SU-DHL-6 (cell line): ENCODE results near the gene GRM7.

Source experiments
- H2AFZ ChIP-seq: fragments of 200-600 bp; sonication (generic); 2 replicates; pipeline ENCODE4 v1.6.1; 2014; ENCODE audit warnings: low read depth, mild to moderate bottlenecking, moderate library complexity, mixed read lengths, antibody characterized with exemption, low read length; ENCODE audit not compliant: severe bottlenecking
- H3F3A ChIP-seq: fragments of 200-600 bp; shearing (Covaris generic); 2 replicates; pipeline ENCODE4 v1.6.0; 2016; ENCODE audit warnings: antibody characterized with exemption, mild to moderate bottlenecking; ENCODE audit not compliant: insufficient read depth
- H3K27ac ChIP-seq: fragments of 200-600 bp; sonication (generic); 2 replicates; pipeline ENCODE4 v1.5.1; 2016; ENCODE audit warnings: low read depth, mild to moderate bottlenecking, low read length, moderate library complexity, mixed read lengths
- H3K27me3 ChIP-seq: fragments of 200-600 bp; sonication (generic), shearing (Covaris generic); 2 replicates; pipeline ENCODE4 v1.6.0; 2014; ENCODE audit warnings: mild to moderate bottlenecking, low read length
- H3K36me3 ChIP-seq: fragments of 200-600 bp; sonication (generic); 2 replicates; pipeline ENCODE4 v1.6.1; 2014; ENCODE audit warnings: mild to moderate bottlenecking, low read length, mixed read lengths
- H3K4me2 ChIP-seq: fragments of 300-600, 200-600 bp; shearing (Covaris generic), sonication (generic); 2 replicates; pipeline ENCODE4 v1.6.0; 2014; ENCODE audit warnings: low read length, low read depth, mild to moderate bottlenecking; ENCODE audit not compliant: poor library complexity, severe bottlenecking
- H3K4me3 ChIP-seq: fragments of 200-600 bp; sonication (generic); 2 replicates; pipeline ENCODE4 v1.5.1; 2014; ENCODE audit warnings: antibody characterized with exemption, low read length, mild to moderate bottlenecking, mixed read lengths; ENCODE audit not compliant: insufficient read depth, poor library complexity, severe bottlenecking
- H3K79me2 ChIP-seq: fragments of 200-600 bp; sonication (generic); 2 replicates; pipeline ENCODE4 v1.6.1; 2014; ENCODE audit warnings: mild to moderate bottlenecking, low read length, moderate library complexity; ENCODE audit not compliant: insufficient read depth
- H3K9ac ChIP-seq: fragments of 200-600 bp; sonication (generic); 2 replicates; pipeline ENCODE4 v1.7.0; 2014; ENCODE audit warnings: mild to moderate bottlenecking, low read length
- H3K9me2 ChIP-seq: fragments of 200-600 bp; sonication (generic); replicated peaks from 2 replicates; pipeline ENCODE4 v1.6.1; 2014; ENCODE audit warnings: low read length; ENCODE audit not compliant: insufficient read depth
- H3K9me3 ChIP-seq: fragments of 200-600 bp; sonication (generic); 2 replicates; pipeline ENCODE4 v1.6.1; 2014; ENCODE audit warnings: low read length, mixed read lengths; ENCODE audit not compliant: insufficient read depth
- H4K20me1 ChIP-seq: fragments of 200-600 bp; sonication (generic); 2 replicates; pipeline ENCODE4 v1.6.1; 2014; ENCODE audit warnings: low read depth, mild to moderate bottlenecking, antibody characterized with exemption, low read length, moderate library complexity, mixed read lengths
- CTCF ChIP-seq: fragments of 200-600 bp; sonication (generic); IDR thresholded peaks from one replicate; pipeline ENCODE4 v1.5.1; 2017; ENCODE audit warnings: antibody characterized with exemption, mild to moderate bottlenecking, low read length, moderate library complexity; ENCODE audit not compliant: insufficient read depth, poor library complexity, severe bottlenecking
- EZH2phosphoT487 ChIP-seq: fragments of 200-600 bp; sonication (generic), shearing (Covaris generic); conservative IDR thresholded peaks from 2 replicates; pipeline ENCODE4 v1.6.1; 2018; ENCODE audit warnings: mild to moderate bottlenecking, antibody characterized with exemption, low read length, moderate library complexity, mixed read lengths

GRM7 gene

GRCh38 chr3:7607676-7608075, 746.8 kb downstream of the GRM7 start:
- Histone ChIP-seq H3K27ac (no peak overlapping the region), H3K4me3 (no peak overlapping the region), H3F3A (no peaks in the 10 kb centered on the region), H3K9ac (no peak overlapping the region), H3K36me3 (no peaks in the 10 kb centered on the region), H3K9me2 (no peaks in the 10 kb centered on the region), H4K20me1 (no peaks in the 10 kb centered on the region), H3K9me3 (no peaks in the 10 kb centered on the region), H3K4me2 (no peak overlapping the region), H2AFZ (no peak overlapping the region), H3K27me3 (no peaks in the 10 kb centered on the region), H3K79me2 (no peaks in the 10 kb centered on the region)
- TF ChIP-seq CTCF (no peak), EZH2phosphoT487 (no peak)

GRCh38 chr3:7610634-7611033, 749.7 kb downstream of the GRM7 start:
- TF ChIP-seq EZH2phosphoT487 (no peak), CTCF (no peak)
- H3K36me3 ChIP-seq, result no peaks in the 10 kb centered on the region
- H3F3A ChIP-seq, result no peaks in the 10 kb centered on the region
- H3K9me2 ChIP-seq, result no peaks in the 10 kb centered on the region
- H3K27ac ChIP-seq, result no peak overlapping the region
- H3K4me3 ChIP-seq, result no peak overlapping the region
- no peak overlapping the region for H3K4me2 ChIP-seq
- H3K9me3 ChIP-seq, result no peaks in the 10 kb centered on the region
- no peaks in the 10 kb centered on the region for H3K27me3 ChIP-seq
- H4K20me1 ChIP-seq, result no peaks in the 10 kb centered on the region
- no peak overlapping the region for H2AFZ ChIP-seq
- no peaks in the 10 kb centered on the region for H3K79me2 ChIP-seq
- no peak overlapping the region for H3K9ac ChIP-seq

- Histone ChIP-seq H3F3A (no peaks in the 10 kb centered on the region), H3K36me3 (no peaks in the 10 kb centered on the region), H3K9me3 (no peaks in the 10 kb centered on the region), H3K27me3 (no peaks in the 10 kb centered on the region), H4K20me1 (no peaks in the 10 kb centered on the region), H2AFZ (no peak overlapping the region), H3K27ac (no peak overlapping the region), H3K4me3 (no peak overlapping the region), H3K79me2 (no peaks in the 10 kb centered on the region), H3K4me2 (no peak overlapping the region), H3K9me2 (no peaks in the 10 kb centered on the region), H3K9ac (no peak overlapping the region)
- TF ChIP-seq CTCF (no peak), EZH2phosphoT487 (no peak)
Observed at GRCh38 chr3:7615043-7615442, 754.1 kb downstream of the GRM7 start.

GRCh38 chr3:7618606-7619005, 757.7 kb downstream of the GRM7 start:
- no peak overlapping the region for H3K27ac ChIP-seq
- no peaks in the 10 kb centered on the region for H3K36me3 ChIP-seq
- H3K79me2 ChIP-seq, result no peaks in the 10 kb centered on the region
- H3K9ac ChIP-seq, result no peak overlapping the region
- no peak overlapping the region for H2AFZ ChIP-seq
- H3K4me3 ChIP-seq, result no peak overlapping the region
- H3F3A ChIP-seq, result no peaks in the 10 kb centered on the region
- H4K20me1 ChIP-seq, result no peaks in the 10 kb centered on the region
- TF ChIP-seq EZH2phosphoT487 (no peak), CTCF (no peak)
- H3K4me2 ChIP-seq, result no peak overlapping the region
- H3K27me3 ChIP-seq, result no peaks in the 10 kb centered on the region
- no peaks in the 10 kb centered on the region for H3K9me2 ChIP-seq
- H3K9me3 ChIP-seq, result no peaks in the 10 kb centered on the region
